DMS79 treated with DMSO at 0.1 percent for 48 hours (cell line): ENCODE data around the gene MAGOH.
"Not testable (repeated sequence)": the region's sequence is repeated elsewhere in the genome, so short reads cannot be mapped to it uniquely, and the experiment has no call there.

Experiments
- DNase-seq: peaks from one replicate; lab custom pipeline; 2025; lab: John Stamatoyannopoulos, UW

Gene MAGOH

DNA sequence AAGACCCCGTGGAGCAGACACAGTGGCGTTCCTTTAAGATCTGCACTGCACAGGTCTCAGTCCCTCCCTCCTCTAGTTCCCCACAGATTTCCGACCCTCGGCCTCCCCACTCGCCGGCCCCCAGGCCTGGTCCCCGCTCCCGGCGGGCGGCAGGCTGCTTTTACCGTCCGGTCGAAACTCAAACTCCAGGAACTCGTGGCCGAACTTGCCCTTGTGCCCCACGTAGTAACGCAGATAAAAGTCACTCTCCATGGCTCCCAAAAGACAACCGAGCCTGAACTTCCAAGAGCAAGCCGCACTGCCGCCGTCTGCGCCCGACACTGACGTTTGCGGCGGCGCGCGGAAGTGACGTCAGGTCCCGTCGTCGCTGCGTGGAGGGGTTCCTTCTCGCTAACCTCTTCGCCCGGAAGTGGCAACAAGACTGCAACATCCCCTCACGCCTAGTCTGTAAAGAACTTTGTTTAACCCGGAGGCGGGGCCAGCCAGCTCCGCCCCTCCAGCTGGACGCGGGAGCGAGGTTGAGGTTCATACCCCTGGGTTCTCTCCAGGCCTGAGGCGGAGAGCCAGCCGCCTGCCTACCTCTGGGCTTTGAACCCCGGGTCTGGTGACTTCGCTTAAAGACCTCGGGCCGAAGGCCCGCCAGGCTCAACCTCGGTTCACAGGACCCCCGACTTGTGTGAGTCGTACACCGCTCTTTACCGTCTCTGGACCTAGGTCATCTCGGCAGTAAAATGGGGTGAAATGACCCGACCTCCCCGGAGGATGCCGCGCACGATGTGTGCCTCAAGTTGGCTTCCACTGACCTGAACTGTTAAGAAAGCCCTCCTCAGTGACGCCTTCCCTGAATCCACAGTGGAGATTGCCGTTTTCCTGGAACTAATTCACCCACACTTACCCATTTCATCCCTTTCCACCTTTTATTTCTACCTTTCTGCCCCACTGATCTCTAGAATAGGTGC lies at the start of gene MAGOH:
Gene MAGOH (minus strand): TSS at position 322 of the 959 bp plus-strand sequence. CDS start 70 bp downstream, at position 252.
- peak; percentile 79 for DNase-seq

DNA sequence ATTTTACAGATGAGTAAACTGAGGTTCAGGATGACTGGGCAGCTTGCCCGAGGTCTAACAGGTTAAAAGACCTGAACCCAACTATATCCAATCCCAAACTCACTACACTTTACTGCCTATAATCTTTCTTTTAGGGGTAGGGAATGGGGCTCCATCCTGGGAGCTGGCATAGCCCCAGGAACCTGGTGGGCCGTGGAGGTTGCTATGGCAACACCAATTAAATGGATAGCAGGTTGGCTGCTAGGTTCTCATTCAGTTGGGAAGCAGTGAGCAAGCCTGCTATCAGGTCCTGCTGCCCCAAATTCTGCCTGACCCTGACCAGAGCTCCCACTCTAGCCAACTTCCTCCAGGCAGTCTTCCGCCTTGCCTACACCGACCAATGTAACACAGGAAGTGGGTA lies 48.6 kb upstream of the MAGOH start:
- peak; percentile 55 for DNase-seq

DNA sequence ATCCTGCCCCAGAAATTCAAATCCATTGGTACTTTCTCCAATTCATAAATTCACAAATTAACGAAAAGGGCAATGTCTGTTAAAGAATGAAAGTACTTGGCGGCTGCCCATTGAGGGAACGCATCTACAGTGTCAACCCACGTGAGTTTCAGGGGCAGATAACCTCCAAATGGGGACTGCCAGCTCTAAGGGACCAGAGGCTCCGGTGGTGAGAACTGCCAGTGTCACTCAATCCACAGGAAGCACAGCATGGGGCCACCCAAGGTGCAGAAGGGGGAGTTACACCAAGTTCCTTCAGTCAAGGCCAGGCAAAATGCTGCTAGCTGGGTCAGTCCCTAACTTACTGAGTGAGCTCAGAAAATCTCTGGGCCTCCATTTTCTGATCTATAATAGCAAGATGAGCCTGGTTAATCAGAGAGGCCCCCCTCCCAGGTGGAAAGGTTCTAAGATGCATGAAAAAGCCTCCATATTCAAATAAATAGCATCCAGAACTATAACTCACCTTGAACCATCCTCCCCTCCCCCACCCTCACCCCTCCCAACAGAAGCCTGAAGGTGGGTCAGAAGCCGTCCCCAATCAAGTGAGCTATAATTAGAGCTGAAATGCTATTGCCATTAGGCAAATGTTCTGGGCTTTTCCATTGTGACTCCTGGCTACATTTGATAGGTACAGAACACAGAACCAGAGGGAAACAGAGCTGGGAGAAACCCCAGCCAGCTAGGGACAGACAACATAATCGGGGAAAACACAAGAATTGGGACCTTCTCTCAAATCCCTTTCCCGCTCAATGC lies 47.8 kb upstream of the MAGOH start:
- DNase-seq = no peak

DNA sequence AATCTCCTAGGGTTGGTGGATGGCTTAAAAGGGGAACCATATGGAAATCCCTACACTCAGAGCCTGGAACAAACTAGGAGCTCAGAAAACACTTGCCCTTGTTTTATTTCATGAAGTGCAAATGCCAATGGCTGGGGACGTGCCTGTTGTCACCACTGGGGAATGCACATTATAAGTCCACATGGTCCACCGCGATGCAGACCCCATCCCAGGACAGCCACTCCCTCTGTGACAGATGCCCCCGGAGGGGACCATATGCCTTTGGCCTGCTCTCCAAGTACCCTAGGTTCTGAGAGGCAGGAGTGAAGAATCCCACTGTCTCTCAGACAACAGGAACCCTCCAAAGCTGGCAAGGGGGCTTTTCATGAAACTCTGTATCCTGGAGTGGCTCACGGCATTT lies 47.2 kb upstream of the MAGOH start:
- no peak for DNase-seq

DNA sequence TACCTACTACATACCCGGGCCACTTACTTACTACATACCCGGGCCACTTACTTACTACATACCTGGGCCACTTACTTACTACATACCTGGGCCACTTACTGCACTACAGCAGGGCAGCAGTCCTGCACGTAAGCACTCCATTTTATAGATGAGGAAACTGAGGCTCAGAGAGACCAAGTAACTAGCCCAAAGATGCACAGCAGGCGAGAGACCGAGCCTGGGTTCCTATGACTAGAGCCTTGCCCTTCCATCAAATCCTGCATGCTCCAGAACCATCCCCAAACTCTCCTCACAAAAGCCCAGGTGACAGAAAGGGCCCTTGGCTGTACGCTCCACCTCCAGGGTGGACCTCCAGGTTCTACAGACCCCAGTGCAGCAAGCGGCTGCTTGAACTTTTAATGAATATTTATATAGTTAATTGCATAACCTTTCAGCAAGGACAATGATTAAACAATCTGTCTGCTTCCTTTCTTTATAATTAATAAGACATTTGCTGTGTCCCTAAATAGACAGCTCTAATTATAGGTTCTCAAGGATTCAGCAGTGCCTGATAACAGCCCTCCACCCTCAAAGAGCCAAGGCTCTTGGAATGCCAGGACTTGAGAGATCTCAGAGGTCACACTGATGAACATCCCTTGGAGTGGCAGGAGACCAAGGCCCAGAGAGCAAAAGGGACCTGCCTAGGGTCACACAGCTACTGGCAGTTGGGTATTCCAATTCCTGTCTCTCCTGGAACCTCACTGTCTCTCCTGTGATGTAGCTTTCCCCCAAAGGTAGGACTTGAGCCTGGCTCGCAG lies 46.1 kb upstream of the MAGOH start:
- no peak for DNase-seq

DNA sequence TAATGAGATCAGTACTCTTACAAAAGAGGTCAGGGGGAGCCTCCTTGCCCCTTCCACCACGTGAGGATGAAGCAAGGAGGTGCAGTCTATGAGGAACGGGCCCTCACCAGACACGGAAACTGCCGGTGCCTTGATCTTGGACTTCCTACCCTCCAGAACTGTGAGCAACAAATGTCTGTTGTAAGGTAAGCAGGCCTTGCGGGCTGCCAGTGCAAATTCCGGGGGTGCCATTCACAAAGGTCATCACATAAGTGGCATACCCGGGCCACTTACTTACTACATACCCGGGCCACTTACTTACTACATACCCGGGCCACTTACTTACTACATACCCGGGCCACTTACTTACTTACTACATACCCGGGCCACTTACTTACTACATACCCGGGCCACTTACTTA lies 44.8 kb upstream of the MAGOH start:
- not testable (repeated sequence) for DNase-seq

DNA sequence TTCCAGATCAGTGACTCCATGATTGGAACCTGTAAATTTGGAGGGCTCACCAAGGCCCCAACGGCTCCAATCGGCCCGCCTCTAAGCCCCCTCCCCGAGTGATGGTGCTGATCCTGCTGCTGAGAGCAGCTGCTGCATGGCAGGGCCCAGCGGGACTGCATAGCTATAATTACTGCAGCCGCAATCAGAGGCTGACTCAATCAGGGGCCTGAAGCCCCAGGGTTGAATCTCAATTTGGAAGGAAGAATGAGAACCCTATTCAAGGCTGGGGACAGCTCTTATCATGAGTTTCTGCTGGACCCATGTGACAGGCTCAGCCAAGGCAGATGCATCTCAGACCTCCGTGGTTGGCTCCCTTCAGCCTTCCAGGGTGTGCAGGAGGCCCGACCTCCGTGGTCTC lies 42.8 kb upstream of the MAGOH start:
- DNase-seq = no peak

DNA sequence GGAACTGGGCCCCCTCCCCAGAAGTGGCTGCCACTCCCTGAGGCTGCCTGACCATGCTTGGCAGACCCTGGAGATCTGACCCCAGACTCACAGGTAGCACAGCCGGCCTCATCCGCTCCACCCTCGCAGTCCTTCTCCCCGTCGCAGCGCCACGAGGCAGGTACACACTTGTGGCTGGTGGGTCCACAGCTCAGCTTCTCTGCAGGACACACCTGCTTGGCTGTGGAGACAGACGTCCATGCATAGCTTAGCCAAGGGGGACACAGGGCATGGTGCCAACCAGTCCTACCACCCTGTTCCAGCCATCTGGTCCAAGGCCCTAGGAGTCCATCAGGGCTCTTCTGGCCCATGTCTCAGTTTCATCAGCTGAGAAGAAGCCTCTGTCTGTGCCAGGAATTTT lies 42.2 kb upstream of the MAGOH start:
- no peak for DNase-seq

DNA sequence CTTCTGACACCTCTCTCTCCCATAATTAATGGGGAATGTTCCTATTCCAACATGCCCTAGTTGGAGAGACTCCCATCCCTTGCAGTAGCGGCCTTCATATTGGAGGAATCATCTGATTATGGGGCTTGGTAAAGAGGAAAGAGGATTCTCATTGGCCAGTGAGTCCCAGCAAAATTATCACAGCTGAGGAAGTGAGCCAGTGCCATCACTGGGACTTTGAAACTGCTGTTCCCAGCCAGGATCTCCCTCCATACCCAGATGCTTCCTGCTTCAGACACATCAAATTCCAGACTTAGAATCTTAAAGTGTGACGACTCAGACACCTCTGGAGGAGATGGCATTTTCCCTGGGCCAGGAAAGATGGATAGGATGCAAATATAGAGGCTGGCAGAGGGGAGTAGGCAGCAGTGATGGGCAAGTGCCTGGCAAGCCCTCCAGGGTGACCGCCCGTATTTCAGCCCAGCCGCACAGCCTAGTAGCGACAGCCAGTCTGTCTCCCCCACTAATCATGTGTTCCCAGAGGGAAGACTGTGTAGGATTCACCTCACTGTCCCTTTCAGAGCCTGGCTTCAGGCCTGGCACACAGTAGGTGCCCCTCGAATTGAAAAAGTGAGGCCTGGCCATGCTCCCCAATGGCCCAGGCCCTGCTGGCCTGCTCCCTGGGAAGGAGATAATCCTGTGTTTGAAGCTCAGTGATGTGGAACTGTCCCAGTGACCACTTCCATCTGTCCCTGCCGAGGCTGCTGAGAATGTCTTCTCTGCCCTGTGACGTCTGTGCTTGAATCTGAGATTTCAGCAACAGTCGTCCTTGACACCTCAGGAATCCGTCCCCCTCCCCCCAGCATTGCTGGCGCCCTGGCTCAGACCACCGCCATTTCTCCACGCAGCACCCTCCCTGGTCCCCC lies 41.2 kb upstream of the MAGOH start:
- no peak for DNase-seq

DNA sequence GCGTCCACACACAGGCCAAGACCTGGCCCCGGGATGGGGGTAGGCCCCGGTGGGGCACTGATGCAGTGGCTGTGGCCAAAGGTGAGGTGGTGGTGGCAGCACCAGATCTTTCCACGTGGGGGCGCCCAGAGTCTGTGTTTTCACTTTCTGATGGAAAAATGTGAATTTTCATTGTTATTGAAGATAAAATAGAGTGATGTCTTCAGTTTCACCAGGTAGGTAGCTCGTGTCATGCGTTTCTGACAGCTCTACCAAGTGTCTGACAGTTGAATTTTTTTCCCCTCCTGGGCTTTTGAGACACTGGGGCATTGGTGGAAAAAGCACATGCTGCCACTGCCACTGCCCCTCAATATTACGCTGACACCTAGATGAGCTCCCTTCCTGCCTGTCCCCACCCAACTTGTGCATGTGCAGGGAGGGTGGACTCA lies 40.0 kb upstream of the MAGOH start:
- peak; percentile 39 for DNase-seq

DNA sequence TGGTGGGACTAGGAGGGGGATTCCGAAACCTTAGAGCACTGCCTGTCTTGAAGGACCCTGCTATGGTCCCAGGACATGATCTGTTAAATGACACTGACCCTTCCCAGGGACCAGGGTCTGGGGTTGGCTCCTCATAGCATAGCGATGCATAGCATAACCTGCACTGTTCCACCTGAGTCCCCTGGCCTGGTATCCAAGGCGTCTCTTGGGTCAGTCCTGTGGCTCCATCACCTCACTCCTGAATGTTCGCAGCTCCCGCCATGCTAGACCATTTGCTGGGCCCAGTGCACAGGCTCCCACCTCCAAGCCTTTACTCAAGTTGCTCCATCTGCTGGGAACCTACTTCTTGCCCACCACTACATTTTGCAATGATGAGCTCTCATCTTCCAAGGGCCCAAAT lies 39.0 kb upstream of the MAGOH start:
- no peak for DNase-seq

DNA sequence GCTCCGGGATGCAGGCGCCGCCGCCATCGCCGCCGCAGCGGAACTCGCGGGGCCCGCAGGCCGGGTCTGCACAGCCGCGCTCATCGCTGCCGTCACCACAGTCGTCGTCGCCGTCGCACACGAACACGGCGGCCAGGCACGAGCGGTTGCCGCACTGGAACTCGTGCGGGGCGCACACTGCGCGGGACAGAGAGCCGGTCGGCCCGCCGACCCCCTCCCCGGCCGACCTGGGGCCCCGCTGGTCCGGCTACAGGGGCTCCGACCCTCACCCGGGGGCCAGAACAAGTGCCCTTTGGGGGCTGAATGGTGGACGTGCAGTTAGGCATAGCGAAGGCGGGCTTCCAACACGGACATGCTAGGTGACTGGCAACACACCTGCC lies 38.6 kb upstream of the MAGOH start:
- DNase-seq = no peak

DNA sequence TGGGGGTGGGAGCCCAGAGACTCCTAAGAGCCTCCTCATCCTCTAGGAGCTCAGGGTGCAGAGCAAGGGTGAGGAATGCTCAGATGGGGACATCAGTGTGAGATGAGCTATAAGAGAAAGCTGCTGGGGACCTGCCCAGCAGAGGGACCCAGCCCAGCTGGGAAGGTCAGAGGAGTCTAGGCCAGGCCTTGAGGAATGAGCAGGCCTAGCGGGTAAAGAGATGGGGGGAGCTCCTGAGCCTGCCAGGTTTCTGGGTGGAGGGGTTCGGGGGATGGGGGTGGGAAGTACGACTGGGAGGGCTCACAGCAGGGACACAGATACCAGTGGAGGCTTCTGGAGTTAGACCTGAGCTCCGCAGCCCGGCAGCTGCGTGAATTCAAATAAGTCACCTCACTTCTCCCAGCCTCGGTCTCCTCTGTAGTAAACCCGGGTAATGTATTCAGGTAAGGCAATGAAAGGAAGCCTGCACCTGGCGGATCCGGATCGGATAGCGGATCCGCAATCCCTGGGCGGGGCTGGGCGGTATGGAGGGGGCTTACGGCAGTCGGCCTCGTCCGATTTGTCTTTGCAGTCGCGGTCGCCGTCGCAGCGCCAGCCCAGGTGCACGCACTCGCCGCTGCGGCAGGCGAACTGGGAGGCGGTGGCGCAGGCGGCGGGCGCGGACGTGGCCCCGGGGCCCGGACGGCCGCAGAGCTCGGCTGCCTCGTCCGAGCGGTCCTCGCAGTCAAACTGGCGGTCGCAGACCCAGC lies 38.0 kb upstream of the MAGOH start:
- DNase-seq = no peak

DNA sequence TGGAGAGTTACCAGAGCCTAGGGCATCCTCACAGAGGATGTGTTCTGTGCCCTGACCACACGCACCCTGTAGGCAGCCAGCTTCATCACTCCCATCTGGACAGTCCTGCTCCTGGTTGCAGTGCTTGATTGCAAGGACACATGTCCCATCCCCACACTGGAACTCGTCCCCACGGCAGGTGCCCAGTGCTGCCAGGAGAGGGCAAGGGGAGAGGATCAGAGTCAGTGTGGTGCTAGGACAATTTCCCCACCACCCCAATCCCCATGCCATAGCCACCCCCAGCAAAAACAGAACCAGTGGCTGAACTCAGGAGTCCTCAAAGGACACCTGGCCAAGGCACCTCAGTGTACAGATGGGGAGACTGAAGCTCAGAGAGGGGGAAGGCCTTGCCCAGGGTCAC lies 37.2 kb upstream of the MAGOH start:
- no peak for DNase-seq

DNA sequence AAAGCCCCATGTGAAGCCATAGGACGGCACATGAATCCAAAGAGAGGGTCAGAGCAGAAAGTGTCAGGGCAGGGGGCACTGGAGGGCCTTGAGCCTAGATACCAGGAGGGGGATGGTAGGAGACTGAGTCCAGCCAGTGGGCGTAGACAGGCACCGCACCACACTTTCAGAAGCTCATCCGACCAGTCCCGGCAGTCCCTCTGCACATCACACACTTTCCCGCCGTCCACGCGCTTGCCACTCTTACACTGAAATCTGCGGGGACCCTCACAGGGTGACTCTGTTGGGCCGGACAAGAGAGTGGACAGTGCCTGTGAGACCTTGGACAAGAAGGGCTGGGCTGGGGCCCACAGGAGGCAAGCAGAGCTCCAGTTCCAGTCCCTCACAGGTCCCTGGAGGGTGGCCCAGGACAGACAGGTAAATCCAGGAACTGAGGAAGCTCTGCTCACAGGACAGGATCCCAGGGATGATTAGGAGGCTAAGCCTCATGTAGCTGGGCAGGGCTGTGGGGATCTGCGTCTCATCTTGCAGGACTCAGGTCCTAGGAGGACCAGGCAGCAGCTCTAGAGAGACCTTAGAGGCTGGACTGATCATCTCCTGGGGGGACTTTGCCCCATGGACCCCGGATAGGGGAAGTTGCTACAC lies 36.3 kb upstream of the MAGOH start:
- DNase-seq = no peak

DNA sequence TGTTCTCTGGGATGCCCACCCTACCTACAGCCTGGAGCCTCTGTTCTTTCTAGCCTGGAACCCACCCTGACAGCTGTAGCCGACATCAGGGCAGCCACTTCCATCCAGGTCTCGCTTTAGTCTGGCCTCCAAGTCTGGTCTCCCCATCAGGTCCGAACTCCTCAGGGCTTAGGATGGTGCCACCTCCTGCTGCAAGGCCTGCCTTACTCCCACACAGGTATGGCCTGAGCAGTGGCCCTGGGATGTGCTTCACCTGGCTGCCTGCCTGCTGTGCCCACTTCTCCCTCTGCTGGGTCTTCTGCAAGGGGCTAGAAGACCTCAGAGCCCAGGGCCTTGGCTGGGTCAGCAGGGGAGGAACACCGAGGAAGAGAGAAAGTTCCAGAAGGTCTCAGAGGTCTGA lies 35.7 kb upstream of the MAGOH start:
- DNase-seq = no peak

DNA sequence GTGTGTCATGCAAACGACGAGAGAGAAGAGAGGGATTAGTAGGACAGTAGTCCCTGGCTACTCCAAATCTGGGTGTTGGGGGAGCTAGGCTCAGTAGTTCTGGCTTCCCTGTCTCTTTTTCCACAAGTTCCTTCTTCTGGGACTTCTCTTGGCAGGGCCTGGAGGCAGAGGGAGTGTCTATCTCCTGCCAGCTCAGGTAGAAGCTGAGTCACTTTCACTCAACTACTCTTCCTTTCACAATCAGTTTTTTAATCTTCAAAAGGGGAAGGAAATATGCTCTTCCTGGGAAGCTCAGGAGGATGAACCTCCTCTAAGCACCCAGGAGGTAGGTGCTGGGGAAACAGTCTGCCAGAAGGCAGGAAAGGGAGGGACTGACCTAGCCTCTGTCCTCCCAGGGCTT lies 35.2 kb upstream of the MAGOH start:
- no peak for DNase-seq

DNA sequence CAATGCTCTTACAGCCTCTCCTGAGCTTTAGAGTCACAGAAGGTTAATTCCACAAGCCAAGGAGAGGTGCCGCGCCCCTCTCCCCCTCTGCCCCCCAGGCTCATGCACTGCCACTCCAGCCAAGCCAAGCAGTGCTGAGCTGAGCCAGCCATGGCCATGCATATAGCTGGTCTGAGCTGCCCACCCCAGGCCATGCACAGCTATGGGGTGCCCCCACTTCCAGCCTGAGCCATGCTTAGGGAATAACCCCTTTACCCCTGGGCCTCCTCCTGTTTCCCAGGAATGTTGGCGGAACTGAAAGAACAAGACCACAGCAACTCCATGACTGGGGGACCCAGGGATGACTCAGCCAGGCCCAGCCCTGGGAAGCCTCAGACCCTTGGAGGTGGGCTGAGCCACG lies 34.0 kb upstream of the MAGOH start:
- no peak for DNase-seq

DNA sequence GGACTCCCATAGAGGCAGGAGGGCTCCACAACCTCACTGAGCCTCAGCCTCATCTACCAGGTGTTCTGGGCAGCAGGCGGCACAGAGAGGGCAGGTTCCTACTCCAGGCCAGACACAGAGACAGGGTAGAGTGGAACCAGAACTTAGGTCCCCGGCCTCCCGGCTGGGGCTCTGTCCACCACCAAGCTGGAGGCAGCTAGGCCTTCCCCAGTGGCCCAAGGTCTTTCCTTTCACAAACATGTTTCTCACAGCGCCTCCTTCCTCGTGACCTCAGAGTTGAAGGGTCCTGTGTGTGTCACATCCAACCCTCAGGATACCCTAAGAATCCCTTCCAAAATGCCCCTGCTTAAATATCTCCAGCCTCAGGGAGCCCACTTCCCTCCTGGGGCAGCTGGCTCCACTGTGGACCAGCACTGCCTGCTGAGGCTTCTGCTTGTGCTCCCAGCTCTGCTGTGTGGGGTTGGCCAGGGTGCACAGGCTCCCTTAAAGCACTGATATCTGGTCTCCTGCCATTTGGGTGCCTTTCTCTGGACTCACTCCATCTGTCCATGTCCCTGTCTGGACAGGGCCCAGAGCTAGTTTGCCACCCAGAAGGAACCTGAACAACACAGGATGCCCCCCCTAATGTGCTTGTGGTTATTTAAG lies 33.2 kb upstream of the MAGOH start:
- DNase-seq = no peak

DNA sequence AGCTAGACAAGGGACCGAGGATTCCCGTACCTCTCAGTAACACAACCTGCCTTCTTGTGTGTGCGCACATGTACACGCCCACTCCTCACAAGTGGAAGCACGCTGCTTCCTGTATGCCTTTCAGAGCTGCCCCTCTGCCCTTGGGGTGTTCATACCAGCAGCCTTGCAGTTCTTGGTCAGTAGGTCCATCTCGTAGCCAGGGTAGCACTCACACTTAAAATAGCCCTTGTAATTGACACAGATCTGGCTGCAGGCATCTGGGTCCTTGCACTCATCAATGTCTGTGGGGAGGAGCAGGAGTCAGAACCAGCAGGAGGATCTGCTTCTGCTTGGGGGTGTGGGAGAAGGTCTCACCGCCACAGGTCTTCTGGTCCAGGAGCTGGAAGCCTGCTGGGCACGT lies 32.6 kb upstream of the MAGOH start:
- DNase-seq = no peak
